Neural progenitor cell (in vitro differentiated cells): ENCODE data around the gene MT1H. TPM values are rescaled to one million over a fixed set of nuclear protein-coding genes. Genes with fewer than 3 reads are reported as not detected.

Experiments
- DNase-seq: peaks from one replicate; pipeline ENCODE4 v3.0.0-alpha.2; 2016; ENCODE audit warnings: low spot score
- H2AFZ ChIP-seq: fragments of 200-600 bp; sonication (generic); replicated peaks from 2 replicates; pipeline ENCODE4 v1.6.1; 2016; ENCODE audit warnings: antibody characterized with exemption
- H3F3A ChIP-seq: fragments of 200-600 bp; sonication (generic); 2 replicates; pipeline ENCODE4 v1.6.1; 2016; ENCODE audit warnings: antibody characterized with exemption, low read depth
- H3K27ac ChIP-seq: fragments of 200-600 bp; sonication (generic); 2 replicates; pipeline ENCODE4 v1.5.1; 2016; ENCODE audit warnings: mild to moderate bottlenecking
- H3K27me3 ChIP-seq: fragments of 200-600 bp; sonication (generic); 2 replicates; pipeline ENCODE4 v1.6.1; 2016; ENCODE audit warnings: mild to moderate bottlenecking, moderate library complexity
- H3K36me3 ChIP-seq: fragments of 200-600 bp; sonication (generic); 2 replicates; pipeline ENCODE4 v1.5.1; 2016
- H3K4me1 ChIP-seq: fragments of 200-600 bp; sonication (generic); 2 replicates; pipeline ENCODE4 v1.6.1; 2016; ENCODE audit warnings: mixed run types
- H3K4me2 ChIP-seq: fragments of 200-600 bp; sonication (generic); 2 replicates; pipeline ENCODE4 v1.6.1; 2016
- H3K4me3 ChIP-seq: fragments of 200-600 bp; sonication (generic); 2 replicates; pipeline ENCODE4 v1.5.1; 2016
- H3K79me2 ChIP-seq: fragments of 200-600 bp; sonication (generic); 2 replicates; pipeline ENCODE4 v1.6.1; 2016; ENCODE audit warnings: low read depth
- H3K9ac ChIP-seq: fragments of 200-600 bp; sonication (generic); 2 replicates; pipeline ENCODE4 v1.6.1; 2016
- H3K9me3 ChIP-seq: fragments of 200-600 bp; sonication (generic); 2 replicates; pipeline ENCODE4 v1.5.1; 2016; ENCODE audit warnings: low read depth
- H4K20me1 ChIP-seq: fragments of 200-600 bp; sonication (generic); 2 replicates; pipeline ENCODE4 v1.6.1; 2016; ENCODE audit warnings: low read depth
- H3K27ac Mint-ChIP-seq: 3 replicates; pipeline ENCODE4 v1.8.0; 2021; ENCODE audit warnings: mixed read lengths
- H3K27me3 Mint-ChIP-seq: 2 replicates; pipeline ENCODE4 v1.8.0; 2022; ENCODE audit warnings: low read depth, mild to moderate bottlenecking, inconsistent platforms, moderate library complexity, mixed read lengths; ENCODE audit not compliant: insufficient read depth
- H3K36me3 Mint-ChIP-seq: 3 replicates; pipeline ENCODE4 v1.8.0; 2021; ENCODE audit warnings: mixed read lengths
- H3K4me1 Mint-ChIP-seq: 3 replicates; pipeline ENCODE4 v1.8.0; 2021; ENCODE audit warnings: mixed read lengths
- H3K4me3 Mint-ChIP-seq: 3 replicates; pipeline ENCODE4 v1.8.0; 2021; ENCODE audit warnings: mild to moderate bottlenecking, moderate library complexity, mixed read lengths
- H3K9me3 Mint-ChIP-seq: 3 replicates; pipeline ENCODE4 v1.8.0; 2020; ENCODE audit warnings: mixed read lengths
- CTCF ChIP-seq: fragments of 200-600 bp; sonication (generic); IDR thresholded peaks from 2 replicates; pipeline ENCODE4 v1.5.1; 2017; ENCODE audit warnings: antibody characterized with exemption, mild to moderate bottlenecking
- EZH2 ChIP-seq: fragments of 200-600 bp; sonication (generic); IDR thresholded peaks from 2 replicates; pipeline ENCODE4 v1.6.1; 2017; ENCODE audit warnings: antibody characterized with exemption, mild to moderate bottlenecking, moderate library complexity
- EZH2phosphoT487 ChIP-seq: fragments of 200-600 bp; sonication (generic); IDR thresholded peaks from 2 replicates; pipeline ENCODE4 v1.6.1; 2017; ENCODE audit warnings: antibody characterized with exemption
- total RNA-seq: library from RNA; depleted of rRNA; stranded (reverse); fragments of >200 nt; gene quantifications from 2 replicates; pipeline ENCODE4 v1.2.3, GENCODE V29; 2015; ENCODE audit warnings: low replicate concordance

The MT1H gene
- total RNA-seq, 1 donor from 2014 or later: not detected

DNA sequence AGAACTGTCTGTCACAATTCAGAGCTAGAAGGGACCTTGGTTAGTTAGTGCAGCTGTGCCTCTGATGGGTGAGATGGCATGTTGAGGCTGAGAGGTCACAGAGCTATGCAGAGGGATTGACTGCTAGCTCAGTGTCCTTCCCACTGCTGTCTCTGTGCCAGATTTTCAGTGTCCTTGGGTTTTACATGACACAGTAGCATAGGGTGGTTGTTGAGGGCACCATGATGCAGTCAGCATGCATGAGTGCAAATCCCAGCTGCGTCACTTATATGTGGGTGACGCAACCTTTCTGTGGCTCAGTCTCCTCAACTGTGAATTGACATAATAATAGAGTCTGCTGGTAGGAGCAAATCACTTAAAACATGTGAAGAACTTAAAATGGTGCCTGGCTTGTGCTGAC lies 28.4 kb upstream of the MT1H start:
- H3K27ac Mint-ChIP-seq: no peak overlapping the region
- Histone ChIP-seq H3K4me3 (no peak overlapping the region), H3K27ac (no peak overlapping the region), H3K4me2 (no peak overlapping the region), H3K27me3 (peaks cover 100% of the 10 kb centered on the region), H3F3A (no peaks in the 10 kb centered on the region), H3K36me3 (no peaks in the 10 kb centered on the region), H3K9ac (no peak overlapping the region), H3K4me1 (no peaks in the 10 kb centered on the region), H3K9me3 (no peaks in the 10 kb centered on the region), H2AFZ (no peak overlapping the region), H4K20me1 (peaks cover 45% of the 10 kb centered on the region), H3K79me2 (no peaks in the 10 kb centered on the region)
- peaks cover 95% of the 10 kb centered on the region for H3K27me3 Mint-ChIP-seq
- H3K4me1 Mint-ChIP-seq: peaks cover 11% of the 10 kb centered on the region
- no peaks in the 10 kb centered on the region for H3K36me3 Mint-ChIP-seq
- H3K9me3 Mint-ChIP-seq: no peaks in the 10 kb centered on the region
- TF ChIP-seq CTCF (no peak), EZH2phosphoT487 (no peak), EZH2 (no peak)
- H3K4me3 Mint-ChIP-seq: no peak overlapping the region
- DNase-seq: no peak

- Histone ChIP-seq H3K27me3 (peaks cover 100% of the 10 kb centered on the region), H3K27ac (no peak overlapping the region), H3K36me3 (no peaks in the 10 kb centered on the region), H3F3A (no peaks in the 10 kb centered on the region), H3K9ac (no peak overlapping the region), H3K4me1 (no peaks in the 10 kb centered on the region), H3K4me3 (peak overlapping the region; percentile 33), H3K4me2 (peak overlapping the region; percentile 68), H2AFZ (no peak overlapping the region), H3K9me3 (no peaks in the 10 kb centered on the region), H4K20me1 (peaks cover 35% of the 10 kb centered on the region), H3K79me2 (no peaks in the 10 kb centered on the region)
- TF ChIP-seq EZH2 (peak; percentile 92), EZH2phosphoT487 (peak; percentile 83), CTCF (peak; percentile 37)
- no peaks in the 10 kb centered on the region for H3K36me3 Mint-ChIP-seq
- no peaks in the 10 kb centered on the region for H3K9me3 Mint-ChIP-seq
- H3K27ac Mint-ChIP-seq: no peak overlapping the region
- peak; percentile 59 for DNase-seq
- peaks cover 8% of the 10 kb centered on the region for H3K4me1 Mint-ChIP-seq
- no peak overlapping the region for H3K4me3 Mint-ChIP-seq
- H3K27me3 Mint-ChIP-seq: peaks cover 90% of the 10 kb centered on the region
These were observed 26.4 kb upstream of the MT1H start for GRCh38 chr16:56643080-56643778.

GRCh38 chr16:56643833-56644232 lies 25.8 kb upstream of the MT1H start:
- Histone ChIP-seq H3K4me3 (no peak overlapping the region), H2AFZ (no peak overlapping the region), H3K4me2 (peak overlapping the region; percentile 68)

More at GRCh38 chr16:56643833-56644232, 25.8 kb upstream of the MT1H start:
- H3K27ac ChIP-seq: no peak overlapping the region
- no peaks in the 10 kb centered on the region for H3K4me1 ChIP-seq
- H4K20me1 ChIP-seq: peaks cover 37% of the 10 kb centered on the region
- no peaks in the 10 kb centered on the region for H3K36me3 ChIP-seq
- DNase-seq: no peak
- H3K27me3 ChIP-seq: peaks cover 100% of the 10 kb centered on the region
- peaks cover 90% of the 10 kb centered on the region for H3K27me3 Mint-ChIP-seq
- peaks cover 5% of the 10 kb centered on the region for H3K4me1 Mint-ChIP-seq
- no peaks in the 10 kb centered on the region for H3K79me2 ChIP-seq
- H3K27ac Mint-ChIP-seq: no peak overlapping the region
- H3K9me3 Mint-ChIP-seq: no peaks in the 10 kb centered on the region
- H3K4me3 Mint-ChIP-seq: no peak overlapping the region
- H3K9me3 ChIP-seq: no peaks in the 10 kb centered on the region
- no peaks in the 10 kb centered on the region for H3K36me3 Mint-ChIP-seq
- TF ChIP-seq EZH2: no peak
- TF ChIP-seq CTCF: no peak
- no peak for TF ChIP-seq EZH2phosphoT487
- no peak overlapping the region for H3K9ac ChIP-seq
- H3F3A ChIP-seq: no peaks in the 10 kb centered on the region
